Stimulated activated CD8-positive, alpha-beta memory T cell treated with anti-CD3 and anti-CD28 coated beads, Interleukin-12 subunit alpha, Interleukin-12 subunit beta, amount 100 ng/mL, for 1 hour (primary cell): ENCODE results near the gene MRPL40.
A peak's percentile ranks its signal among the peaks of the same experiment; 100 is the strongest.
"Not testable (repeated sequence)": the region's sequence is repeated elsewhere in the genome, so short reads cannot be mapped to it uniquely, and the experiment has no call there.

Experiments
- DNase-seq: peaks from one replicate; pipeline ENCODE4 v3.0.0-alpha.2; 2020; ENCODE audit warnings: low read depth

MRPL40 gene

DNA sequence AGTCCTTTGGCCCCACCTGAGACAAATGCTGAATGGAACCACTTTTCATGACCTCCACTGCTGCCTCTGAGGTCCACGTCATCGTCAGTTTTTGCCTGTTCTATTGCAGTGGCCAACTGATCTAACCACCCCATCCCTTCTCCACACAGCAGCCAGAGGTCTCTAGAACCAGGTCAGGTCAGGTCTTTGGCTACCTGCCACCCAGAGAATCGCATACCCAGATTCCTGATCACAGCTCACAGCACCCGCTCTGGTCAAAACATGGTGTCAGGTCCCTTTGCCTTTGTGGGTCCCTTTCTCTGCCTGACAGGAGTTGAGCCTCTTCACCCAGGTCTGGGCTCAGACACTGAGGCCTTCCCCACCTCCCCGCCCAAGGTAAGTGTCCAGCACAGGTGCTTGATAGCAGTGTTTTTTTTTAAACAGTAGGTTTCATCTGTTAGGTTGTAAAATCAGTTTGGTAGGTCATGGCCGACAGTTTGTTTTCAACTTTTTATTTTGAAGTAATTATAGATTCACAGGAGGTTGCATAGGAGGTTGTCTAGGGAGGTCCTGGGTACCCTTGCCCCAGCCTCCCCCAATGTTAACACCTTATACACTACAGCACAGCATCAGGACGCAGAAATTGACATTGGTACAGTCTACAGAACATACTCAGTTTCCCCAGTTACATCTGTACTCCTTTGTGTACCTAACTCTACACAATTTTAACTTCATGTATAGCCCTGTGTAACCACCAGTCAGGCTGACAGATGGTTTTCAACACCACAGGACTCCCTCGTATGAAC lies 8.3 kb downstream of the MRPL40 start:
- DNase-seq: no peak

GRCh38 chr22:19442166-19442565 lies 9.8 kb downstream of the MRPL40 start:
- DNase-seq: no peak

DNA sequence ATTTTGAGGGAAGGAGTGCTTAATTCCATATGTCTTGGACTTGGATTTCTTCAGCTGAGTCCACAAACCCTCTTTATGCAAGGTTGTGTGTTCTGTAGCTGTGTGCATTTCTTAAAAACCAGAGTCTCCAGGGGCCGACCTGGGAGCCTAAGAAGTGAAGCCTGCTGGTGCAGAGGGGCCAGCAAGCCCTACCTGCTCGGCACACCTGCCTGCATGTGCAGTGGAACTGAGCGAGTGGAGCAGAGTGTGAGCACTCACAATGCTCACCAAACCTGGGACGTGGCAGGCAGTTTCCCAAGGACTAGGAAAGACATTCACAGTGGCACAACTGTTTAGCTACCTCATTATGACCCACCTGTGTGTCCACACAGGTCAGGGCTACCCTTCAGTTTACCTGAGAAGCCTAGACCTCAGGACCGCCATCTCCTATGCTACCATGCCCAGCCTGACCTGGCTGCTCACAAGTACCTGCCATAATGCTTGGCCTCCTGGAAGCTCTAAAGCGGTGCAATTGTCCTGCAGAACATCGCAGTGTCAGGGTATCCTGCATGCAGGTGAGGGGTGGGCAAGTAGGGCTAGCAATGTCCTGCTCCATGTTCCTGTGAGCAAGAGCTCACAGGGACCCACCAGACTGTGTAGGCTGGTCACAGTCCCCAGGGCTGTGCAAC lies 11.3 kb downstream of the MRPL40 start:
- DNase-seq: no peak

GRCh38 chr22:19445279-19445982 lies 13.1 kb downstream of the MRPL40 start:
- DNase-seq: not testable (repeated sequence)

DNA sequence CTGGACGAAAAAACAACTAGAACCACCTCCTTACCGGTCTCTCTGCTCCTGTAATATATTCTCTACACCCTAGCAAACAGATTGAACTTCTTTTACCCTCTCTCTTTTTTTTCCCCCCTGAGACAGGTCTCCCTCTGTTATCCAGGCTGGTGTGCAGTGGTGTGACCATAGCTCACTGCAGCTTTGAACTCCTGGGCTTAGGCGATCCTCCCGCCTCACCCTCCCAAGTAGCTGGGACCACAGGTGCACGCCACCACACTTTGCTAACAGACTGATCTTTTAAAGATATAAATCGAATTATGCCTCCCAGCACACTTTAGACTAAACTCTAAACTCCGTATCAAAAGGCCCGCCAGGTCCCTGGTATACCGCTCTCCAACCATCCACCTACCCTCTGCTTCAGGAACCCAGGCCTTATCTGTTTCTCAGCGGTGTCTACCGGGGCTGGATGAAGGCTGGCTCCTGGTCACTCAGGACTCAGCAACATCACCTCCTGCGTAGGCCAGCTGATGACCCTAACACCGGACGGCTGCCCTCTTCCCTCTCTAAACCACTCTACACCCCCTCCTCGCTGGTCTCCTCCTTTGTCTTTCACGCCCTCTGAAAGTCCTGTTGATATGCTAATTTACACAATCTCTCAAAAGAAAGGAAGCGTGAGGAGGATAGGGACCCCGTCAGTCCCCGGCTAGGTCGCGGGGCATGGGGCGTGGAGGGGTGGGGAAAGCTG lies 14.4 kb downstream of the MRPL40 start:
- DNase-seq: no peak

- DNase-seq: peak; percentile 79
Measured at GRCh38 chr22:19447330-19448075, 15.2 kb downstream of the MRPL40 start, which contains the start of gene C22orf39. Gene C22orf39 (minus strand): TSS chr22:19447711. CDS start chr22:19447688, 23 bp downstream.

GRCh38 chr22:19448076-19448607 lies 15.8 kb downstream of the MRPL40 start:
- no peak for DNase-seq

DNA sequence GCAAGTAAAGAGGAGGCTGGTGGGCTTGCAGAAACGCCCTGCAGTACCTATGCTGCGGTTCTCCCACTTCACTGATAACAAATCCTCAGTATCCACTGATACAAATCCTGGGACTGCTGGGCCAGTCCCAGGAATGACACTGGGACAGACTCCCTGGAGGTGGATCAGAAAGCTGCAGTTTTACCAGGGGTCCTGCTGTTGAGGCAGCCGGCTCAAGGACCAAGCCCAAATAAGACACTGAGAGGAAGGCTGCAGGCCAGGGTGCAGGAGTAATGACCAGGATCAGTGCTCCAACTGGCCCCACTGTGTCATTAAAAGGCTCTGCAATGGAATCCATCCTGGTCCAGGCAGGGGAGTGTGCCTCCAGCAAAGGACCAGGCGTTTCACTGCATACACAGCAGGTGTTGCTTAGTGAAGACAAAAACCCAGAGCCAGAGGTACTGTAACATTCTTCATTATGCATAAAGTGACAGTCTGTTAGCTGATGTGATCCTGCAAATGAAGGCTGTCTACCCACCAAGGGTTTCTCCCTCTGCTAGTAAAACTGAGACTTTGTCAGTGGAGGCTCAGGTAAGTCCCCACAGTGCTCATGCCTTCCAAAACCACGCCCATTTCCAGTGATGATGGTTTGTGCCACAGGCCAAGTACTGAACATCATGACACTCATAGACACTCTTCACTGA lies 16.5 kb downstream of the MRPL40 start:
- DNase-seq: no peak

DNA sequence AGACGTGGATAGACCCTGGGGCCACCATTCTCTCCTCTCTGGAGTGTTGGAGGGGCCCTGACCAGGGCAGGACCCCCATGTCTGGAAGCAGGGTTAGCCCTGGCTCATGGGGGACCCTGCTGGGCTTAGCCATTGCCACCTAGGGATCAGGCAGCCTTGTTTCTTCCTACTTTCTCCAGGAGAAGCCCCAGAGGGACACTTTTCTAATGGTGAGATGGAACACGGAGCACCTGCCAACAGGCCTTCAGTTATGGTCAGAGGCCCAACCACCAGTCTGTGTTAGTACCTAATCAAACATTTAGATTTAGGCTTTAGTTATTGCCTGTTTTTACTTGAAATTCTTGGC lies 17.1 kb downstream of the MRPL40 start:
- DNase-seq: no peak

DNA sequence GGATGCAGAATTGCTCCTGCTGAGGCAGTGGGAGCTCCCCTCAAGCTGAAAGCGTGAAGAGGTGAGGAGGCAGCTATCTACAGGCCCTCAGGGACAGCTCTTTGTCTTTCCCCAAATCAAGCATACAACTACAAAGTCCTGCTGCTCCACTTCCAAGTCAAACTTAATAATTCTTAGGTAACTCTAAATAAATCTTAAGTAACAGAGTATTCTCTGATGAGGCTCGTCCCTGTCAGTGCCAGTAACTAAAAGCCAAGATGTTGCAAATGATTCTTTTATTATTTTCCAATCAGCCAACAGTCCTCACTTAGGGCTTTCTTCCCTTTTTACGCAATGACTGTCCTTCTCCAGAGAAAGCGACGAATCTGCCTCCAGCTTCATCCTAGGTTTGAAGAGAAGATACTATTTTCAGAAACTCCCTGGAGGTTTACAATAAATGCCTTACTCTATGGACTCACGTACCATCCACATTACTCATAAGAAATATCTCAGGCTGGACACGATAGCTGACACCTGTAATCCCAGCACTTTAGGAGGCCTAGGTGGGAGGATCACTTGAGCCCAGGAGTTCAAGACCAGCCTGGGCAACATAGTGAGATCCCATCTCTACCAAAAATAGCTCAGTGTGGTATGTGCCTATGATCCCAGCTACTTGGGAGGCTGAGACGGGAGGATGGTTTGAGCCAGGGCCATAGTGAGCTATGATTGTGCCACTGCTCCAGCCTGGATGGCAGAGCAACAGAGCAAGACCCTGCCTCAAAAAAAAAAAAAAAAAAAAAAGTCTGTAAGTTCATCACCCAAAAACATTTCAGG lies 18.2 kb downstream of the MRPL40 start:
- no peak for DNase-seq

- no peak for DNase-seq
Measured at GRCh38 chr22:19451570-19451969, 19.2 kb downstream of the MRPL40 start.

DNA sequence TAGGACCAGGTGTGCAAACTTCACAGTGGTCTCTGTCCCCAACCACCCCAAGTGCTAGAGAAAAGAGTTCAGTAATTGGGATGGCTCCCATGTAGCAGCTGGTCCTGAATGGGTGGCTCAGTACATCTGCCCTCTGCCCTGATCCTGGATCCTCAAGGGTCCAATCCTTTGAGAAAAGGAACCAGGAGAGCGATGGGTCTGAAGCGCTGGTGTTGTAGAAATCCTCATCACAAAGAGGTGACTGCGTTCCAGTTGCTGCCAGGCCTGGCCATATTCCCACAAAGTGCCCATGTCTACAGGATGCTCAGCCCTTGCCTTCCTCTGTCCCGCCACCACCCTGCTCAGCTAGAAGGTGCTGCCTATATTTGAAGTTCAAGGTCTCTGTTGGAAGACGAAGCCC lies 21.4 kb downstream of the MRPL40 start:
- DNase-seq: no peak

DNA sequence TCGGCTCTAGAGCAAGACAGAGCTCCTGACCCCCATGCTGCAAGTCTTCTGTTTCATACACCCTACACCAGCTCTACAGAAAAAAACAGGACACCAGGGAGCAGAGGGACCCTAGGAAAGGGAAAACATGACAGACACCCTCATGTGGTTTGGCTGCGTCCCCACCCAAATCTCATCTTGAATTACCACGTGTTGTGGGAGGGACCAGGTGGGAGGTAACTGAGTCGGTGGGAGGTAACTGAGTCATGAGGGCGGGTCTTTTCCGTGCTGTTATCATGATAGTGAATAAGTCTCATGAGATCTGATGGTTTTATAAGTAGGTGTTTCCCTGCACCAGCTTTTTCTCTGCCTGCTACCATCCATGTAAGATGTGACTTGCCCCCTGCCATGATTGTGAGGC lies 21.8 kb downstream of the MRPL40 start:
- DNase-seq: no peak

DNA sequence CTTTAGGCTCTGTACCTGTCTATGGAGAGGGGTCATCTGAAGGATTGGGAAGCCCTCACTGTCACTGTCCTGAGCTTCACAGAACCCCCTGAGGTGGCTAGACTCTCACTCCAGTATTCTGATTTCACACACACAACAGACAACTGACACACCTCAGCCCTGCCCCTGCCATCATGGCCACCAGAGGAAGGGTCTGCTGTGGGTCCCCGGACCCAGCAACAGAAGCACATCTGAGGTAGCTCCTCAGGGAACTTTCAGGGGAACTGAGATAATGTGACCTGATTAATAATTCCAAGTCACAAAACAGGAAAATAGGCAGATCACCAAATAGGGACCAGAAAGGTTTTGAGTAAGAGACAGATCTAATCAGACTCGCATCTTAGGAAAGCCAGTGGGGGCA lies 22.7 kb downstream of the MRPL40 start:
- no peak for DNase-seq

DNA sequence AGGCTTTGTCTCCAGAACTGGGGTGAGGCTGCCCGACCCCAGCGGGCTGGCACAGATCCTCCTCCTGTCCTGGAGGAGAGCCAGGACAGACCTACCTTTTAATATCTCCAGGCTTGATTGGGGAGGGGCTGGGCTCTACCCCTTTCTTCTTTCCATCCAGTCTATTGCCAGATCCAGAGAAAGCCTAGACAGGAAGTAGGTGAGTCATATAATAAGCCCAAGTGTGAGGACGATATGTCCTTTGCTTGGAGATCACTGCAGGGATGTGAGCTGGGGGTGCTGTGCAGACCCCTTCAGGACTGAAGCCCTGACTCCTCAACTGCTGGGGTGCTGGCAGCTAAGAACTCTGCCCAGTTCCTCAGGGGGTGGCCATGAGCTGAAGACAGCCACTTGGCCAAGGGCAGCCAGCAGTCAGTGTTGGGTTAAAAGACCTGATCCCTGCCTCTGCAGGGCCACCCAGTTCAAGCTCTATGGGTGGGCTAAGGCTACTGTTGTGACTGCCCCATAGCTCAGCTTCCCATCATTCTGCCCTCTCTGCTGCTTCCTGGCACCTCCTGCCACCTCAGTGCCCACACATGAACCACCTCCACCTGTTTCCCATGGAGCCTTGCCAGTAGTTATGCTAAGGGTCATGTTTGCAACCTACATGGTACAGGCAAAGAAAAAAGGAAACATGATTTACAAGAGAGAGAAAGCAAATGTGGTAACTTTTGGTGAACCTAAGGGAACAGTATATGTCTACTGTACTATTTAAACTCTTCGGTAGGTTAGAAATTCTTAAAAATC lies 23.4 kb downstream of the MRPL40 start:
- DNase-seq: no peak

DNA sequence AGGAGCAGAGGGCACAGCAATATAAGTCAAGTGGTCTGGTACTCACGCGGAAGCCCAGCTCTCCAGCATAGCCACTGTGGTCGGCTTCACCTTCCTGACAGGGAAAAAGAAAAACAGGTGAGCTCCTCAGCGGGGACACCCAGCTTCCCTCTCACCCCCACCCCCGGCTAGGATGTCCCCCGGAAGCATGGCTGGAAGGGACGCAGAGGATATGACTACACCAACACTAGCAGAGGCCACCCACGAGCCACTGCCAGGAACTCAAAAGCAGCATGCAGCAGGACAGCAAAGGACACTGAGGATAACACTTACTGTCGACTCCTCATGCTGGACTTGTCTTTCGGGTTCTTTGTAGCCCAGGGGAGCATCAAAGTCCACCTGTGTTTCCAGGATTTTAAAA lies 24.2 kb downstream of the MRPL40 start:
- DNase-seq: no peak

GRCh38 chr22:19457828-19458428 lies 25.6 kb downstream of the MRPL40 start:
- DNase-seq: no peak

DNA sequence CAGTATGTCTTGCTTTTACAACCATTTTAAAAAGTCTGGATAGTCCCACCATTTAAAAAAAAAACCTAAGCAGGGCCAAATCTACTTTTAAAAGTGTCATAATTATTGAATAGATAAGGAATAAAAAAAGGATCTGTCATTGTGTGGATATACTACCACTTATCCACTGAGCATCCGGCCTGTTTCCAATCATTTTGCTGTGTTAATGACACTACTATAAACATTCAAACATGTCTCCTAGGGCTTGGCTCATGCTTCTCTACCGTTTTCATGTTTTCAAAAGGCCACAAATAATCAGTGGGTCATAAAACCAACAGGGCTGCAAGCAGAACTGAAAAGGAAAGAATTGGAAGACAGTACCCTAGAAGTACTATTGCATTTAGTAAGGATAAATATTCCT lies 27.7 kb downstream of the MRPL40 start:
- no peak for DNase-seq

GRCh38 chr22:19461506-19461905 lies 29.2 kb downstream of the MRPL40 start:
- DNase-seq: no peak
